RPMI8226 (cell line): ENCODE results near the gene PRDX2.

Source experiments
- DNase-seq: peaks from one replicate; pipeline ENCODE4 v3.0.0-alpha.2; 2015

PRDX2 gene

DNA sequence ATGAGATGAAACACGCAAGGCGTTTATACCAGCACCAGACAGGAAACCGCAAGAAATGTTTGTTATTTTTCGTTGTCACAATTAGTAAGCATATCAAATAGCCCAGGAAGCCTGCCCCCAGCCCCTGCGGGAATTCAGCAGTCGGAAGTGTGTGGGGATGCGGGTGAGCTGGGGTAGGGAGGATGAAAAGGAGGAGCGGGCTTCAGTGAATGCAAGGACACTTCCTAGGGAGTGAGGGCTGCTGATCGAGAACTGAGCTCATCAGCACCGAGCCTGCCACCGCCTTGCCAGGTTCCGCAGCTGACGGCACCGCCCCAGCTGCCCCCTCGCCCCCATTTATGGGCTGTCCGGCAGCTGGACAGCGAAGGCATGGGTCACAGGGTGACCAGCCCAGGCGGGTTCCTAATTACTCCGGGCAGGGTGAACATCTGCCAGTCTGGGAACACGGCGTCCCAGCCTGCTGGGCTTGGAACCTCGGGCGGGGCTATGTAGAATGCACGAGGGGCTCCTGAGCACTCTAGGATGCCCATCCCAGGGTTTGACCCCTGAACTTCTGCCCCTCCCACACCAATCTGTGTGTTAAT, 51.6 kb downstream of the PRDX2 start:
- DNase-seq, result no peak

- DNase-seq, result no peak
Measured at GRCh38 chr19:12748489-12748888, 53.1 kb downstream of the PRDX2 start.
